ENCODE data around the gene AREG. TPM values are rescaled to one million over a fixed set of nuclear protein-coding genes. Genes with fewer than 3 reads are reported as not detected.

AREG gene
- total RNA-seq, 1 donor from 2014 or later = not detected

DNA sequence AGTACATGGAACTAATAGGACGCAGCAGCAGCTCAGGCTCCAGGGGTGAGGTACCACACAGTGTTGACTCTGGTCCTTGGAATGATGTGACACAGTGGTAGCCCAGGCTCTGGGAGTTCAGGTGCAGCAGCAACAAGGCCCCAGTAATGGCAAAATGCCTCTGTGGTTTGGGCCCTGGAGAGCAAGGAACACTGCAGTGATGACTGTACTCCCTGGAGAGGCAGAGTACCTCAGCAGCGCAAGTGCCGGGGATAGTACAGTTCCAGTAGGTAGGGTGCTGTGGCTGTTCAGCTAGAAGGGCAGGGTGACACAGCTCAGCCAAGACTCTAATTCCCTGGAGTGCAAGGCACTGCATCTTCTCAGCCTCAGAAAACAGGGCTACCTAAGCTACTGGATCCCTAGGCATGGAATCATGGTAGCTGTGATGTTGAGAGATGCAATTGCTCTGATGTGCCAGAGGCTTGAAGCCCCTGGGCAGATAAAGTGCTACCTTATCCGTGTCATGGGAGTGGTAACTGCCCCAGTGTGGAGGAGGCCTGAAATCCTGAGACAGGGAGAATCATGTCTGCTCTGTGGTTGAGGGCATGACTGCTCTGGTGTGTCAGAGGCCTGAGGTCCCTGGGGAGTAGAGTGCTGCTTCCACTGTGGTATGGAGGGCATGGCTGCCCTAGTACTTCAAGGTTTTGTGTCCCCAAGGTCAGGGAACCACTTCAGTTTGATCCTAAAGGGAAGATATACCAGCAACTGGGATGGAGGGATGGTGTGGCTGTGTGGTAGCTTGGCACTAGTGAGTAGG, 55.2 kb downstream of the AREG start:
- Mint-ChIP-seq H3K4me1 (ENCODE audit: low read depth) (no peaks in the 10 kb centered on the region), H3K36me3 (ENCODE audit: low read depth) (no peaks in the 10 kb centered on the region), H3K27me3 (ENCODE audit: low read depth) (peaks cover 28% of the 10 kb centered on the region), H3K4me3 (ENCODE audit: unreplicated experiment) (no peak overlapping the region), H3K27ac (ENCODE audit: unreplicated experiment) (no peak overlapping the region), H3K9me3 (ENCODE audit: low read depth) (peaks cover 4% of the 10 kb centered on the region)
- DNase-seq (ENCODE audit: low spot score) = no peak
- TF ChIP-seq, protein P1, sequence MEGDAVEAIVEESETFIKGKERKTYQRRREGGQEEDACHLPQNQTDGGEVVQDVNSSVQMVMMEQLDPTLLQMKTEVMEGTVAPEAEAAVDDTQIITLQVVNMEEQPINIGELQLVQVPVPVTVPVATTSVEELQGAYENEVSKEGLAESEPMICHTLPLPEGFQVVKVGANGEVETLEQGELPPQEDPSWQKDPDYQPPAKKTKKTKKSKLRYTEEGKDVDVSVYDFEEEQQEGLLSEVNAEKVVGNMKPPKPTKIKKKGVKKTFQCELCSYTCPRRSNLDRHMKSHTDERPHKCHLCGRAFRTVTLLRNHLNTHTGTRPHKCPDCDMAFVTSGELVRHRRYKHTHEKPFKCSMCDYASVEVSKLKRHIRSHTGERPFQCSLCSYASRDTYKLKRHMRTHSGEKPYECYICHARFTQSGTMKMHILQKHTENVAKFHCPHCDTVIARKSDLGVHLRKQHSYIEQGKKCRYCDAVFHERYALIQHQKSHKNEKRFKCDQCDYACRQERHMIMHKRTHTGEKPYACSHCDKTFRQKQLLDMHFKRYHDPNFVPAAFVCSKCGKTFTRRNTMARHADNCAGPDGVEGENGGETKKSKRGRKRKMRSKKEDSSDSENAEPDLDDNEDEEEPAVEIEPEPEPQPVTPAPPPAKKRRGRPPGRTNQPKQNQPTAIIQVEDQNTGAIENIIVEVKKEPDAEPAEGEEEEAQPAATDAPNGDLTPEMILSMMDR (IDR thresholded peaks at IDR 0.05) = no peak

DNA sequence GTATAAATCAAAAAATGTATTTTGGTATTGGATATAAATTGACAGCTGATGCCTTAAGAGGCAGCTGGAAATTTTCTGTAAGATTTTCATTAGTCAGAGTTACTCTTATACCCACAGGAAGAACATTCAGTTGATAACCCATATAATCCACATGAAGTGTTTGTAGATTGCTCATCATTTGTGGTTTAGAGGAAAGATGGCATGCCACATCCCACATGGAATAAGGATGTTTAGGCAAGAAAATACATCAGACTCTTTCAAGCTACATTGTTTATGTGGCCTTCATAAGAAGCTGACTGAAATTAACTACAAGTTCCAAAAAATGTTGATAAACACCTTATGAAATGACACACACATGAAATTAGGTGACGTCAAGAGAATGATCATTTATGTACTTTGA, 56.6 kb downstream of the AREG start:
- Mint-ChIP-seq H3K4me1 (ENCODE audit: low read depth) (no peaks in the 10 kb centered on the region), H3K27me3 (ENCODE audit: low read depth) (peaks cover 26% of the 10 kb centered on the region)
- DNase-seq (ENCODE audit: low spot score) = no peak

DNA sequence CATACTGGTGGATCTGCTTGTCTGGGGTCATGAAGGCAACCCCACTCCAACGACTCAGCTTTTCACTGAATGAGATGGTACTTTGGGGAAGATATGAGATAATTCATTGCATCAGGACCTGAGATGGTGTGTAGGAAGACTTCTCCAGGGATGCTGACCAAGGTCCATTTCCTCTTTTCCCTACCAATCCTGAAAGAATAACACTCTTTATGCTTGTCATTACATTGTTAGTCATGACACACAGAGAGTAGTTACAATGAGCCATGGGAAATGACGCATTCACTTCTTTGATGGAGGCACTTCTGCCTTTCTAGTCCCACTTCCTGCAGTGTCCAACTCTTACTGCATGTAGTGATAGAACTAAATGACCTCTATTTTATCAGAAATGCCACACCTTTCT, 58.6 kb downstream of the AREG start:
- H3K27ac Mint-ChIP-seq (ENCODE audit: unreplicated experiment) = no peak overlapping the region
- H3K9me3 Mint-ChIP-seq (ENCODE audit: low read depth) = peaks cover 8% of the 10 kb centered on the region
- peaks cover 16% of the 10 kb centered on the region for H3K27me3 Mint-ChIP-seq (ENCODE audit: low read depth)
- H3K4me1 Mint-ChIP-seq (ENCODE audit: low read depth) = no peaks in the 10 kb centered on the region
- H3K4me3 Mint-ChIP-seq (ENCODE audit: unreplicated experiment) = no peak overlapping the region
- TF ChIP-seq, protein P1 (IDR thresholded peaks at IDR 0.05) = no peak
- peaks cover 1% of the 10 kb centered on the region for H3K36me3 Mint-ChIP-seq (ENCODE audit: low read depth)
- DNase-seq (ENCODE audit: low spot score) = no peak

More for the DNA sequence above, 56.6 kb downstream of the AREG start:
- no peak overlapping the region for H3K4me3 Mint-ChIP-seq (ENCODE audit: unreplicated experiment)
- TF ChIP-seq, protein P1 (IDR thresholded peaks at IDR 0.05) = no peak
- peaks cover 6% of the 10 kb centered on the region for H3K9me3 Mint-ChIP-seq (ENCODE audit: low read depth)
- H3K36me3 Mint-ChIP-seq (ENCODE audit: low read depth) = peaks cover 1% of the 10 kb centered on the region
- H3K27ac Mint-ChIP-seq (ENCODE audit: unreplicated experiment) = no peak overlapping the region

DNA sequence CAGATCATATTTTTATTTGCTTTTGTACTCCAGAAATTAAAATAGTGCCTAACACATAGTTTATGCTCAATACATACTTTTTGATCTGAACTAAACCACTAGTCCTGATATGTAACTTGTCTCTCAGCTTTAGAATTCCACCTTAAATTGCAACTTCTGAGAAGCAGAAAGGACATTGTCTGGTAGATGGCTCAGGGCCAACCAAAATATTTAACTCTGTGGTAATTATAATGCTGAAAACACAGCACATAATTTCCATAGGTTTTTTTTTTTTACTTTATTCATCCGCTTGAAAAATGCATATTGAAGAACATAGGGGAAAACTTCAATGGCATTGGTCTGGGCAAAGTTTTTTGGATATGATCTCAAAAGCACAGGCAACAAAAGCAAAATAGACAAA, 59.3 kb downstream of the AREG start:
- Mint-ChIP-seq H3K4me3 (ENCODE audit: unreplicated experiment) (no peak overlapping the region), H3K27me3 (ENCODE audit: low read depth) (peaks cover 17% of the 10 kb centered on the region), H3K9me3 (ENCODE audit: low read depth) (peaks cover 6% of the 10 kb centered on the region), H3K27ac (ENCODE audit: unreplicated experiment) (no peak overlapping the region), H3K4me1 (ENCODE audit: low read depth) (no peaks in the 10 kb centered on the region), H3K36me3 (ENCODE audit: low read depth) (peaks cover 1% of the 10 kb centered on the region)
- TF ChIP-seq, protein P1 (IDR thresholded peaks at IDR 0.05) = no peak
- no peak for DNase-seq (ENCODE audit: low spot score)

Other genes with a start within 250 kb of the AREG start
- gene EPGN, start 136.7 kb upstream of the AREG start, total RNA-seq = 0.62 to 4.5 TPM (median 1.1 TPM) in 3 replicates
- gene EREG, start 80.0 kb upstream of the AREG start, total RNA-seq = not detected in 3 replicates